SK-N-MC (cell line): ENCODE data around the gene NEURL2.

ENCODE experiments used
- EZH2 ChIP-seq: fragments of 200-600 bp; sonication (generic); IDR thresholded peaks from one replicate; pipeline ENCODE4 v1.6.1; 2017; ENCODE audit warnings: antibody characterized with exemption
- POLR2AphosphoS5 ChIP-seq: IDR thresholded peaks from 2 replicates; pipeline ENCODE4 v1.6.1; 2012; ENCODE audit warnings: mild to moderate bottlenecking, low read depth, low read length, borderline replicate concordance

GRCh38 chr20:45840700-45841198 lies 50.3 kb downstream of the NEURL2 start:
- no peak for TF ChIP-seq POLR2AphosphoS5
- TF ChIP-seq EZH2, result no peak
